H9 (cell line): ENCODE measurements around the gene UTP18. TPM values are rescaled to one million over a fixed set of nuclear protein-coding genes. Genes with fewer than 3 reads are reported as not detected.

Experiments
- DNase-seq: peaks from one replicate; pipeline ENCODE4 v3.0.0-alpha.2; 2017
- H2AFZ ChIP-seq: one replicate; pipeline ENCODE4 v1.6.1; 2013; ENCODE audit warnings: mild to moderate bottlenecking, low read length, control low read depth, moderate library complexity
- H2AK5ac ChIP-seq: 2 replicates; pipeline ENCODE4 v1.6.1; 2013; ENCODE audit warnings: low read length, control low read depth, mixed read lengths; ENCODE audit not compliant: insufficient read length
- H2BK120ac ChIP-seq: one replicate; pipeline ENCODE4 v1.6.1; 2013; ENCODE audit warnings: low read depth, mild to moderate bottlenecking, low read length, control low read depth, inconsistent platforms; ENCODE audit not compliant: poor library complexity, severe bottlenecking
- H2BK12ac ChIP-seq: 2 replicates; pipeline ENCODE4 v1.6.1; 2013; ENCODE audit warnings: low read length, control low read depth, mixed read lengths, low read depth; ENCODE audit not compliant: insufficient read length
- H2BK15ac ChIP-seq: 2 replicates; pipeline ENCODE4 v1.6.1; 2013; ENCODE audit warnings: low read depth, low read length, control low read depth
- H2BK20ac ChIP-seq: one replicate; pipeline ENCODE4 v1.6.1; 2013; ENCODE audit warnings: low read depth, mild to moderate bottlenecking, low read length, control low read depth, inconsistent platforms; ENCODE audit not compliant: poor library complexity, severe bottlenecking
- H2BK5ac ChIP-seq: 2 replicates; pipeline ENCODE4 v1.6.1; 2013; ENCODE audit warnings: low read length, control low read depth, mixed read lengths; ENCODE audit not compliant: insufficient read length
- H3K14ac ChIP-seq: 2 replicates; pipeline ENCODE4 v1.6.1; 2013; ENCODE audit warnings: low read length, control low read depth; ENCODE audit not compliant: insufficient read depth
- H3K18ac ChIP-seq: 2 replicates; pipeline ENCODE4 v1.6.1; 2013; ENCODE audit warnings: low read depth, mild to moderate bottlenecking, mixed read lengths, low read length, control low read depth; ENCODE audit not compliant: insufficient read length
- H3K23ac ChIP-seq: 2 replicates; pipeline ENCODE4 v1.6.1; 2013; ENCODE audit warnings: low read length, control low read depth, mixed read lengths, low read depth; ENCODE audit not compliant: insufficient read length
- H3K23me2 ChIP-seq: 2 replicates; pipeline ENCODE4 v1.6.1; 2013; ENCODE audit warnings: low read depth, mild to moderate bottlenecking, mixed read lengths, low read length, control low read depth; ENCODE audit not compliant: insufficient read length, poor library complexity, severe bottlenecking
- H3K27ac ChIP-seq: 2 replicates; pipeline ENCODE4 v1.5.1; 2013; ENCODE audit warnings: low read length, control low read depth, mixed read lengths, low read depth; ENCODE audit not compliant: insufficient read length
- H3K27me3 ChIP-seq: 2 replicates; pipeline ENCODE4 v1.6.1; 2013; ENCODE audit warnings: low read length, control low read depth, inconsistent platforms; ENCODE audit not compliant: insufficient read depth
- H3K4ac ChIP-seq: 2 replicates; pipeline ENCODE4 v1.6.1; 2013; ENCODE audit warnings: low read depth, mild to moderate bottlenecking, control low read depth, inconsistent platforms, low read length, moderate library complexity
- H3K4me1 ChIP-seq: 2 replicates; pipeline ENCODE4 v1.6.1; 2013; ENCODE audit warnings: low read length, control low read depth, inconsistent platforms; ENCODE audit not compliant: insufficient read depth
- H3K4me2 ChIP-seq: 2 replicates; pipeline ENCODE4 v1.6.1; 2013; ENCODE audit warnings: low read length, control low read depth, mixed read lengths; ENCODE audit not compliant: insufficient read length, insufficient read depth
- H3K56ac ChIP-seq: 2 replicates; pipeline ENCODE4 v1.6.1; 2013; ENCODE audit warnings: low read depth, mild to moderate bottlenecking, mixed read lengths, low read length, control low read depth; ENCODE audit not compliant: insufficient read length
- H3K79me1 ChIP-seq: 2 replicates; pipeline ENCODE4 v1.6.1; 2013; ENCODE audit warnings: low read depth, mild to moderate bottlenecking, moderate library complexity, low read length, control low read depth, inconsistent platforms; ENCODE audit not compliant: insufficient read depth, poor library complexity, severe bottlenecking
- H3K79me2 ChIP-seq: 2 replicates; pipeline ENCODE4 v1.6.1; 2013; ENCODE audit warnings: low read length, control low read depth, inconsistent platforms; ENCODE audit not compliant: insufficient read depth
- H3K9ac ChIP-seq: 2 replicates; pipeline ENCODE4 v1.6.1; 2013; ENCODE audit warnings: low read length, control low read depth, mixed read lengths; ENCODE audit not compliant: insufficient read length; ENCODE audit errors: extremely low read depth
- H3K9me3 ChIP-seq: one replicate; pipeline ENCODE4 v1.6.1; 2013; ENCODE audit warnings: low read depth, low read length, inconsistent platforms; ENCODE audit not compliant: control insufficient read depth
- H3T11ph ChIP-seq: one replicate; pipeline ENCODE4 v1.6.1; 2013; ENCODE audit warnings: mild to moderate bottlenecking, low read length, control low read depth, inconsistent platforms
- H4K20me1 ChIP-seq: one replicate; pipeline ENCODE4 v1.6.1; 2013; ENCODE audit not compliant: control insufficient read depth, insufficient read length, insufficient read depth
- H4K5ac ChIP-seq: 2 replicates; pipeline ENCODE4 v1.6.1; 2013; ENCODE audit warnings: low read depth, mild to moderate bottlenecking, mixed read lengths, low read length, control low read depth; ENCODE audit not compliant: insufficient read length
- H4K8ac ChIP-seq: replicated peaks from 2 replicates; pipeline ENCODE4 v1.6.1; 2013; ENCODE audit warnings: low read length, control low read depth, mixed read lengths, low read depth; ENCODE audit not compliant: insufficient read length
- H4K91ac ChIP-seq: 2 replicates; pipeline ENCODE4 v1.6.1; 2013; ENCODE audit warnings: low read depth, mild to moderate bottlenecking, moderate library complexity, mixed read lengths, low read length, control low read depth; ENCODE audit not compliant: insufficient read length
- H3K27ac Mint-ChIP-seq, 3 experiments: 2 replicates in 2 of 3; 3 replicates in 1 of 3; pipeline ENCODE4 v1.8.0; 2020 to 2021; ENCODE audit warnings: mixed read lengths in 3 of 3, mild to moderate bottlenecking in 1 of 3, moderate library complexity in 1 of 3
- H3K27me3 Mint-ChIP-seq: 2 replicates; pipeline ENCODE4 v1.8.0; 2021; ENCODE audit warnings: low read depth, mild to moderate bottlenecking, moderate library complexity, mixed read lengths
- H3K36me3 Mint-ChIP-seq, 3 experiments: 2 replicates in 2 of 3; 3 replicates in 1 of 3; pipeline ENCODE4 v1.8.0; 2020 to 2021; ENCODE audit warnings: low read depth in 3 of 3, mixed read lengths in 3 of 3; ENCODE audit not compliant: insufficient read depth in 1 of 3
- H3K4me1 Mint-ChIP-seq, 2 experiments: 2 replicates each; pipeline ENCODE4 v1.8.0; 2020; ENCODE audit warnings: mixed read lengths in 2 of 2
- H3K4me3 Mint-ChIP-seq, 2 experiments: 2 replicates in 1 of 2; 3 replicates in 1 of 2; pipeline ENCODE4 v1.8.0; 2020 to 2021; ENCODE audit warnings: mild to moderate bottlenecking in 2 of 2, mixed read lengths in 2 of 2, moderate library complexity in 1 of 2
- H3K9me3 Mint-ChIP-seq, 2 experiments: 2 replicates in 1 of 2; 3 replicates in 1 of 2; pipeline ENCODE4 v1.8.0; 2020; ENCODE audit warnings: mild to moderate bottlenecking in 2 of 2, mixed read lengths in 2 of 2, moderate library complexity in 1 of 2
- CTCF ChIP-seq: fragments of 200-600 bp; sonication (generic); conservative IDR thresholded peaks from 3 replicates; pipeline ENCODE4 v1.8.0; 2021; ENCODE audit warnings: antibody characterized with exemption, mild to moderate bottlenecking
- WGBS: extraction: QIAGEN DNeasy Blood & Tissue Kit; methylation state at CpG from one replicate; pipeline ENCODE4 v1.1.7; 2013; ENCODE audit warnings: missing lambda C conversion rate, low lambda C conversion rate, mixed read lengths; ENCODE audit not compliant: insufficient read length; ENCODE audit errors: extremely low coverage; 5-methylcytosine and 5-hydroxymethylcytosine counted together
- total RNA-seq: library from RNA; stranded (reverse); gene quantifications from 2 replicates; pipeline ENCODE4 v1.2.1, GENCODE V29; 2021

Gene UTP18
- total RNA-seq, 1 experiment from 2014 or later, result 79.5 TPM

- Mint-ChIP-seq H3K9me3 (peaks cover 2 to 7% of the 10 kb centered on the region in 2 experiments; a peak in 2 of 5 replicates), H3K27ac (no peak overlapping the region)
- no peak overlapping the region for H2AK5ac ChIP-seq
These were observed 10.0 kb upstream of the UTP18 start for GRCh38 chr17:51250314-51250840.

More at GRCh38 chr17:51250314-51250840, 10.0 kb upstream of the UTP18 start:
- no CpG with 5 or more reads among the region's 3 CpGs for WGBS
- 0 out of 4 replicates have a peak, but pooled peaks cover 0 to 3% of the 10 kb centered on the region in 2 experiments for H3K4me1 Mint-ChIP-seq
- Histone ChIP-seq H4K91ac (no peak overlapping the region), H3K14ac (no peak overlapping the region), H2BK12ac (no peak overlapping the region), H2AFZ (no peak overlapping the region), H3K27me3 (no peaks in the 10 kb centered on the region), H3K9ac (no peak overlapping the region), H2BK20ac (no peak overlapping the region), H2BK5ac (no peak overlapping the region), H3K23ac (no peak overlapping the region), H3K9me3 (no peaks in the 10 kb centered on the region), H4K8ac (no peak overlapping the region), H3K56ac (no peak overlapping the region), H2BK15ac (no peak overlapping the region), H3K18ac (no peak overlapping the region), H3T11ph (no peak overlapping the region), H3K4ac (no peak overlapping the region), H4K5ac (no peak overlapping the region), H4K20me1 (no peaks in the 10 kb centered on the region), H3K4me2 (no peak overlapping the region), H3K27ac (no peak overlapping the region), H2BK120ac (no peak overlapping the region), H3K23me2 (no peaks in the 10 kb centered on the region), H3K79me1 (peaks cover 4% of the 10 kb centered on the region), H3K4me1 (no peaks in the 10 kb centered on the region), H3K79me2 (peaks cover 1% of the 10 kb centered on the region; the same call in 1 of the 2 replicates)
- peaks cover 29 to 69% (median 66%) of the 10 kb centered on the region in 3 experiments for H3K36me3 Mint-ChIP-seq
- no peaks in the 10 kb centered on the region for H3K27me3 Mint-ChIP-seq
- no peak for TF ChIP-seq CTCF
- H3K4me3 Mint-ChIP-seq, result no peak overlapping the region
- DNase-seq, result no peak
